GM23338 (cell line): Measurements from ENCODE around the gene TRIM44.

Experiments used
- CREB1 ChIP-seq: fragments of 250-450 bp; sonication (Bioruptor Pico); IDR thresholded peaks from 2 replicates; pipeline ENCODE4 v1.5.0; 2020; ENCODE audit warnings: low read depth, mild to moderate bottlenecking, moderate library complexity
- EZH2 ChIP-seq: fragments of 200-600 bp; sonication (generic); IDR thresholded peaks from one replicate; pipeline ENCODE4 v1.8.0; 2017; ENCODE audit warnings: antibody characterized with exemption, mild to moderate bottlenecking, low read depth; ENCODE audit not compliant: unreplicated experiment
- EZH2phosphoT487 ChIP-seq: fragments of 200-600 bp; sonication (generic); IDR thresholded peaks from one replicate; pipeline ENCODE4 v1.8.1; 2018; ENCODE audit warnings: antibody characterized with exemption; ENCODE audit not compliant: unreplicated experiment
- JUNB ChIP-seq: IDR thresholded peaks from one replicate; pipeline ENCODE4 v1.6.1; 2016; ENCODE audit warnings: antibody characterized with exemption; ENCODE audit not compliant: unreplicated experiment
- NANOG ChIP-seq: IDR thresholded peaks from 2 replicates; pipeline ENCODE4 v1.6.1; 2016; ENCODE audit warnings: antibody characterized with exemption, borderline replicate concordance
- POLR2AphosphoS5 ChIP-seq: IDR thresholded peaks from 2 replicates; pipeline ENCODE4 v1.6.1; 2016; ENCODE audit warnings: antibody characterized with exemption, low read depth
- ZNF114 ChIP-seq: fragments of 250-450 bp; sonication (Bioruptor Pico); IDR thresholded peaks from 2 replicates; pipeline ENCODE4 v1.5.0; 2020; ENCODE audit warnings: mild to moderate bottlenecking, moderate library complexity
- TF ChIP-seq, protein P1 (sequence below), 2 experiments: fragments of 200-600 bp in 1 of 2; sonication (generic) in 1 of 2; conservative IDR thresholded peaks; 2 replicates each; pipeline versions ENCODE4 v1.5.1 to v1.6.1; 2016 to 2017; ENCODE audit warnings: antibody characterized with exemption in 2 of 2, low read depth in 2 of 2, mild to moderate bottlenecking in 2 of 2, moderate library complexity in 1 of 2
- TF ChIP-seq, protein P2 (sequence below): IDR thresholded peaks from one replicate; pipeline ENCODE4 v1.6.1; 2018; ENCODE audit warnings: antibody characterized with exemption; ENCODE audit not compliant: unreplicated experiment

DNA sequence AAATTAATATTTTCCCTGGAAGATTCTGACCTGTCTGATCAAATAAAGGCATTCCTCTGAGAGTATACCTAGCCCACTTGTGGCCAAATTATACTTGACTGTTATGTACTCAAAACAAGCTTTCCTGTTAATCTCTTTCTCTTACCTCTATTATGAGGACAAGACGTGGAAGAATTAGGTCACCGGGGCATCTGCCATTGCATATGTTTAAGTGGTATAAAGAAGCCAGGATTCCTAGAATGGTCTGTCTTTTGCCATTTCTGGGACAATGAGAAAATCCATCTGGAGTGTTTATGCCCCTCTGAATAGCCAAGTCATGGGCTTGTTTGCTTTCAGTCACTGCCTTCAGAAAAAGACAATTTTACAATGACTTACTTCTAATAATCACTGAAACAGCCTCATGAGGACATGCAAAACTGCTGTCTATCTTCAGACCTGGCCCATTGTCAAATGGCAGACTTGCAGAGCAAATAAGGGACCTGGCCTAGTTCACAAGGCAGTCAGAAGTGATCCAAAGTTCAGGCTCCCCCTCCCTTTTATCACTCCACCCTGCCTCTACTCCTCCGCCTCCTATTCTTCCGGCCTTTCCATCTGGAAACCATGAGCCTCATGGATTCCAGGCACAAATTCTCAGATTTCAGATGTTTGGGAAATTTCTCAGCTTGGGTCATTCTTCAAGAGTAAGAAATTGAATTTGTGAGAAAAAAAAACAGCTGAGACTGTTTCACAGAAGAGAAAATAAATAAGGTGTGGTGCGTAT lies 153.2 kb downstream of the TRIM44 start:
- TF ChIP-seq POLR2AphosphoS5 = no peak
- TF ChIP-seq, protein P1, sequence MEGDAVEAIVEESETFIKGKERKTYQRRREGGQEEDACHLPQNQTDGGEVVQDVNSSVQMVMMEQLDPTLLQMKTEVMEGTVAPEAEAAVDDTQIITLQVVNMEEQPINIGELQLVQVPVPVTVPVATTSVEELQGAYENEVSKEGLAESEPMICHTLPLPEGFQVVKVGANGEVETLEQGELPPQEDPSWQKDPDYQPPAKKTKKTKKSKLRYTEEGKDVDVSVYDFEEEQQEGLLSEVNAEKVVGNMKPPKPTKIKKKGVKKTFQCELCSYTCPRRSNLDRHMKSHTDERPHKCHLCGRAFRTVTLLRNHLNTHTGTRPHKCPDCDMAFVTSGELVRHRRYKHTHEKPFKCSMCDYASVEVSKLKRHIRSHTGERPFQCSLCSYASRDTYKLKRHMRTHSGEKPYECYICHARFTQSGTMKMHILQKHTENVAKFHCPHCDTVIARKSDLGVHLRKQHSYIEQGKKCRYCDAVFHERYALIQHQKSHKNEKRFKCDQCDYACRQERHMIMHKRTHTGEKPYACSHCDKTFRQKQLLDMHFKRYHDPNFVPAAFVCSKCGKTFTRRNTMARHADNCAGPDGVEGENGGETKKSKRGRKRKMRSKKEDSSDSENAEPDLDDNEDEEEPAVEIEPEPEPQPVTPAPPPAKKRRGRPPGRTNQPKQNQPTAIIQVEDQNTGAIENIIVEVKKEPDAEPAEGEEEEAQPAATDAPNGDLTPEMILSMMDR (conservative IDR thresholded peaks at IDR 0.05; ENCODE audit: low read depth in 2 of 2) = no peak
- TF ChIP-seq EZH2 = no peak
- TF ChIP-seq CREB1 = no peak
- TF ChIP-seq NANOG = no peak
- TF ChIP-seq EZH2phosphoT487 = no peak
- TF ChIP-seq, protein P2, sequence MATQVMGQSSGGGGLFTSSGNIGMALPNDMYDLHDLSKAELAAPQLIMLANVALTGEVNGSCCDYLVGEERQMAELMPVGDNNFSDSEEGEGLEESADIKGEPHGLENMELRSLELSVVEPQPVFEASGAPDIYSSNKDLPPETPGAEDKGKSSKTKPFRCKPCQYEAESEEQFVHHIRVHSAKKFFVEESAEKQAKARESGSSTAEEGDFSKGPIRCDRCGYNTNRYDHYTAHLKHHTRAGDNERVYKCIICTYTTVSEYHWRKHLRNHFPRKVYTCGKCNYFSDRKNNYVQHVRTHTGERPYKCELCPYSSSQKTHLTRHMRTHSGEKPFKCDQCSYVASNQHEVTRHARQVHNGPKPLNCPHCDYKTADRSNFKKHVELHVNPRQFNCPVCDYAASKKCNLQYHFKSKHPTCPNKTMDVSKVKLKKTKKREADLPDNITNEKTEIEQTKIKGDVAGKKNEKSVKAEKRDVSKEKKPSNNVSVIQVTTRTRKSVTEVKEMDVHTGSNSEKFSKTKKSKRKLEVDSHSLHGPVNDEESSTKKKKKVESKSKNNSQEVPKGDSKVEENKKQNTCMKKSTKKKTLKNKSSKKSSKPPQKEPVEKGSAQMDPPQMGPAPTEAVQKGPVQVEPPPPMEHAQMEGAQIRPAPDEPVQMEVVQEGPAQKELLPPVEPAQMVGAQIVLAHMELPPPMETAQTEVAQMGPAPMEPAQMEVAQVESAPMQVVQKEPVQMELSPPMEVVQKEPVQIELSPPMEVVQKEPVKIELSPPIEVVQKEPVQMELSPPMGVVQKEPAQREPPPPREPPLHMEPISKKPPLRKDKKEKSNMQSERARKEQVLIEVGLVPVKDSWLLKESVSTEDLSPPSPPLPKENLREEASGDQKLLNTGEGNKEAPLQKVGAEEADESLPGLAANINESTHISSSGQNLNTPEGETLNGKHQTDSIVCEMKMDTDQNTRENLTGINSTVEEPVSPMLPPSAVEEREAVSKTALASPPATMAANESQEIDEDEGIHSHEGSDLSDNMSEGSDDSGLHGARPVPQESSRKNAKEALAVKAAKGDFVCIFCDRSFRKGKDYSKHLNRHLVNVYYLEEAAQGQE = no peak
- no peak for TF ChIP-seq ZNF114 (CRISPR knock-in tag)
- no peak for TF ChIP-seq JUNB
